WTC11 (cell line): ENCODE results near the gene MARCHF11. TPM values are rescaled to one million over a fixed set of nuclear protein-coding genes. Genes with fewer than 3 reads are reported as not detected.

Experiments
- ATAC-seq: fragments of 200-7000 bp; cut with Tn5 transposase; 2 replicates; pipeline ENCODE4 v1.10.0; 2021; ENCODE audit warnings: mild to moderate bottlenecking, moderate library complexity
- CTCF ChIA-PET: fragments of 300-600 bp; sonication (Branson Sonifier 250); formaldehyde crosslinking; loops from one replicate; lab custom pipeline; 2021; ENCODE audit warnings: antibody characterized with exemption; lab: Charles Lee
- POLR2A ChIA-PET: fragments of 350-600 bp; sonication (Branson Sonifier 250); formaldehyde crosslinking; loops from one replicate; lab custom pipeline; 2021; ENCODE audit warnings: antibody characterized with exemption; lab: Charles Lee
- DNase-seq: peaks from one replicate; pipeline ENCODE4 v3.0.0; 2021; ENCODE audit warnings: low spot score
- H3K27ac Mint-ChIP-seq: 2 replicates; pipeline ENCODE4 v1.8.0; 2021; ENCODE audit warnings: mixed read lengths
- H3K27me3 Mint-ChIP-seq: 2 replicates; pipeline ENCODE4 v1.8.0; 2021; ENCODE audit warnings: low read depth, mild to moderate bottlenecking, moderate library complexity, mixed read lengths
- H3K36me3 Mint-ChIP-seq: 2 replicates; pipeline ENCODE4 v1.8.0; 2021; ENCODE audit warnings: mixed read lengths
- H3K4me1 Mint-ChIP-seq: 2 replicates; pipeline ENCODE4 v1.8.0; 2022; ENCODE audit warnings: mixed read lengths
- H3K4me3 Mint-ChIP-seq: 2 replicates; pipeline ENCODE4 v1.8.0; 2021; ENCODE audit warnings: mild to moderate bottlenecking, moderate library complexity, mixed read lengths
- H3K9me3 Mint-ChIP-seq: 2 replicates; pipeline ENCODE4 v1.8.0; 2021; ENCODE audit warnings: mixed read lengths
- ATF1 ChIP-seq: sonication (generic); formaldehyde crosslinking; IDR thresholded peaks from 2 replicates; pipeline ENCODE4 v1.8.1; 2023; ENCODE audit warnings: mild to moderate bottlenecking, moderate library complexity, missing genetic modification reagents
- E2F1 ChIP-seq: sonication (generic); formaldehyde crosslinking; IDR thresholded peaks from 2 replicates; pipeline ENCODE4 v1.8.0; 2022; ENCODE audit warnings: mild to moderate bottlenecking, missing genetic modification reagents
- E2F5 ChIP-seq: sonication (generic); formaldehyde crosslinking; IDR thresholded peaks from 2 replicates; pipeline ENCODE4 v1.8.1; 2022; ENCODE audit warnings: mild to moderate bottlenecking, moderate library complexity, missing genetic modification reagents
- GRHL2 ChIP-seq: fragments of 250-450 bp; sonication (Bioruptor Pico); IDR thresholded peaks from 2 replicates; pipeline ENCODE4 v1.8.0; 2022; ENCODE audit warnings: mild to moderate bottlenecking, moderate library complexity; ENCODE audit not compliant: insufficient replicate concordance, severe bottlenecking
- HMGXB4 ChIP-seq: sonication (generic); formaldehyde crosslinking; IDR thresholded peaks from 2 replicates; pipeline ENCODE4 v1.8.1; 2023; ENCODE audit warnings: mild to moderate bottlenecking, moderate library complexity, missing genetic modification reagents
- IRF2 ChIP-seq: sonication (generic); formaldehyde crosslinking; IDR thresholded peaks from 2 replicates; pipeline ENCODE4 v1.8.0; 2022; ENCODE audit warnings: low read depth, missing genetic modification reagents, borderline replicate concordance
- KAT7 ChIP-seq: sonication (generic); formaldehyde crosslinking; IDR thresholded peaks from 2 replicates; pipeline ENCODE4 v1.8.1; 2023; ENCODE audit warnings: missing genetic modification reagents, mild to moderate bottlenecking, borderline replicate concordance
- NFATC4 ChIP-seq: fragments of 250-450 bp; sonication (Bioruptor Pico); IDR thresholded peaks from 2 replicates; pipeline ENCODE4 v1.9.0; 2021; ENCODE audit warnings: mild to moderate bottlenecking
- NFE2L1 ChIP-seq: sonication (generic); formaldehyde crosslinking; IDR thresholded peaks from 2 replicates; pipeline ENCODE4 v1.8.1; 2023; ENCODE audit warnings: missing genetic modification reagents
- NR1H2 ChIP-seq: sonication (generic); formaldehyde crosslinking; IDR thresholded peaks from 2 replicates; pipeline ENCODE4 v1.9.0; 2021; ENCODE audit warnings: mild to moderate bottlenecking, moderate library complexity, missing genetic modification reagents
- PRDM15 ChIP-seq: sonication (generic); formaldehyde crosslinking; IDR thresholded peaks from 2 replicates; pipeline ENCODE4 v1.8.0; 2022; ENCODE audit warnings: missing genetic modification reagents
- RELA ChIP-seq: sonication (generic); formaldehyde crosslinking; IDR thresholded peaks from 2 replicates; pipeline ENCODE4 v1.8.1; 2022; ENCODE audit warnings: missing genetic modification reagents, mild to moderate bottlenecking, borderline replicate concordance
- SMAD3 ChIP-seq: sonication (generic); formaldehyde crosslinking; IDR thresholded peaks from 2 replicates; pipeline ENCODE4 v1.8.0; 2022; ENCODE audit warnings: missing genetic modification reagents, mild to moderate bottlenecking, borderline replicate concordance
- SMAD4 ChIP-seq: sonication (generic); formaldehyde crosslinking; IDR thresholded peaks from 2 replicates; pipeline ENCODE4 v1.8.0; 2022; ENCODE audit warnings: mild to moderate bottlenecking, missing genetic modification reagents
- TEAD1 ChIP-seq: sonication (generic); formaldehyde crosslinking; IDR thresholded peaks from 2 replicates; pipeline ENCODE4 v1.8.0; 2022; ENCODE audit warnings: mild to moderate bottlenecking, missing genetic modification reagents
- USF2 ChIP-seq: sonication (generic); formaldehyde crosslinking; IDR thresholded peaks from 2 replicates; pipeline ENCODE4 v1.8.1; 2023; ENCODE audit warnings: mild to moderate bottlenecking, missing genetic modification reagents, moderate library complexity
- ZNF423 ChIP-seq: fragments of 250-450 bp; sonication (Bioruptor Pico); IDR thresholded peaks from 2 replicates; pipeline ENCODE4 v2.1.2; 2022; ENCODE audit warnings: mild to moderate bottlenecking, moderate library complexity
- ZSCAN18 ChIP-seq: fragments of 250-450 bp; sonication (Bioruptor Pico); IDR thresholded peaks from 2 replicates; pipeline ENCODE4 v2.1.2; 2022; ENCODE audit warnings: mild to moderate bottlenecking, moderate library complexity
- total RNA-seq: library from RNA; stranded (reverse); gene quantifications from 3 replicates; pipeline ENCODE4 v1.2.3, GENCODE V29; 2021
- TF ChIP-seq, protein P1 (sequence below): sonication (generic); formaldehyde crosslinking; IDR thresholded peaks from 2 replicates; pipeline ENCODE4 v1.8.1; 2023; ENCODE audit warnings: mild to moderate bottlenecking, missing genetic modification reagents
- TF ChIP-seq, protein P2 (sequence below): sonication (generic); formaldehyde crosslinking; conservative IDR thresholded peaks from 2 replicates; pipeline ENCODE4 v1.8.1; 2023; ENCODE audit warnings: mild to moderate bottlenecking, low read depth, missing genetic modification reagents, moderate library complexity

The MARCHF11 gene
- total RNA-seq, 1 experiment from 2014 or later, result 2.9 TPM

DNA sequence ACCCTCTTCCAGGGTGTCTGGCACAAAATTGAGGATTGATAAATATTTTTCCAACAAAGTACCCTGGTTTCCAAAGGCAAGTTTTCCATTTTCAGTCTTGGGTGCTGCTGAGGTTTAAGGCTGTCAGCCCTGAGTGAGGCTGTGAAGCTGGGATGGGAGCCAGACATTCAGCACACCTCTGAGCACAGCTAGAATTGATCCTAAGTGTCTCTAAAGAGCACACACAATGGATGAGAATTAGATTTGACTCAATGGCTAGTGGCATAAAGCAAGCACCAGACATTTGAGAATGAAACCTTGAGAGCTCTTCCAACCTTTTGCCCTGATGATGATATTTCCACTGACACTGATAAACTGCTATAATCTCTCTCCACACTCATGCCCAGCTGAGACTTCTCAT is 131.5 kb downstream of the MARCHF11 start (continued):
- TF ChIP-seq GRHL2 (no peak), RELA (CRISPR knock-in tag) (no peak), NFATC4 (CRISPR knock-in tag) (no peak), SMAD4 (no peak), E2F5 (CRISPR knock-in tag) (no peak), NR1H2 (CRISPR knock-in tag) (no peak), ZNF423 (CRISPR knock-in tag) (no peak), SMAD3 (CRISPR knock-in tag) (no peak), PRDM15 (CRISPR knock-in tag) (no peak), NFE2L1 (CRISPR knock-in tag) (no peak), IRF2 (CRISPR knock-in tag) (no peak)
- TF ChIP-seq, protein P1, sequence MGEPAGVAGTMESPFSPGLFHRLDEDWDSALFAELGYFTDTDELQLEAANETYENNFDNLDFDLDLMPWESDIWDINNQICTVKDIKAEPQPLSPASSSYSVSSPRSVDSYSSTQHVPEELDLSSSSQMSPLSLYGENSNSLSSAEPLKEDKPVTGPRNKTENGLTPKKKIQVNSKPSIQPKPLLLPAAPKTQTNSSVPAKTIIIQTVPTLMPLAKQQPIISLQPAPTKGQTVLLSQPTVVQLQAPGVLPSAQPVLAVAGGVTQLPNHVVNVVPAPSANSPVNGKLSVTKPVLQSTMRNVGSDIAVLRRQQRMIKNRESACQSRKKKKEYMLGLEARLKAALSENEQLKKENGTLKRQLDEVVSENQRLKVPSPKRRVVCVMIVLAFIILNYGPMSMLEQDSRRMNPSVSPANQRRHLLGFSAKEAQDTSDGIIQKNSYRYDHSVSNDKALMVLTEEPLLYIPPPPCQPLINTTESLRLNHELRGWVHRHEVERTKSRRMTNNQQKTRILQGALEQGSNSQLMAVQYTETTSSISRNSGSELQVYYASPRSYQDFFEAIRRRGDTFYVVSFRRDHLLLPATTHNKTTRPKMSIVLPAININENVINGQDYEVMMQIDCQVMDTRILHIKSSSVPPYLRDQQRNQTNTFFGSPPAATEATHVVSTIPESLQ (CRISPR knock-in tag), result no peak

- H3K9me3 Mint-ChIP-seq, result peaks cover 5% of the 10 kb centered on the region
- no peak for DNase-seq
- POLR2A ChIA-PET, result no interaction called here
- ATAC-seq, result no peak
- H3K36me3 Mint-ChIP-seq, result no peaks in the 10 kb centered on the region
- H3K27me3 Mint-ChIP-seq, result no peaks in the 10 kb centered on the region
- CTCF ChIA-PET, result no interaction called here
- H3K4me1 Mint-ChIP-seq, result no peaks in the 10 kb centered on the region
- H3K27ac Mint-ChIP-seq, result no peak overlapping the region
- H3K4me3 Mint-ChIP-seq, result no peak overlapping the region
- no peak for TF ChIP-seq E2F5 (CRISPR knock-in tag)
- no peak for TF ChIP-seq E2F1
- no peak for TF ChIP-seq HMGXB4
- no peak for TF ChIP-seq GRHL2
- TF ChIP-seq ATF1 (CRISPR knock-in tag), result no peak
- no peak for TF ChIP-seq KAT7 (CRISPR knock-in tag)
- TF ChIP-seq USF2, result no peak
- TF ChIP-seq ZSCAN18, result no peak
- TF ChIP-seq TEAD1 (CRISPR knock-in tag), result no peak
- TF ChIP-seq, protein P2, sequence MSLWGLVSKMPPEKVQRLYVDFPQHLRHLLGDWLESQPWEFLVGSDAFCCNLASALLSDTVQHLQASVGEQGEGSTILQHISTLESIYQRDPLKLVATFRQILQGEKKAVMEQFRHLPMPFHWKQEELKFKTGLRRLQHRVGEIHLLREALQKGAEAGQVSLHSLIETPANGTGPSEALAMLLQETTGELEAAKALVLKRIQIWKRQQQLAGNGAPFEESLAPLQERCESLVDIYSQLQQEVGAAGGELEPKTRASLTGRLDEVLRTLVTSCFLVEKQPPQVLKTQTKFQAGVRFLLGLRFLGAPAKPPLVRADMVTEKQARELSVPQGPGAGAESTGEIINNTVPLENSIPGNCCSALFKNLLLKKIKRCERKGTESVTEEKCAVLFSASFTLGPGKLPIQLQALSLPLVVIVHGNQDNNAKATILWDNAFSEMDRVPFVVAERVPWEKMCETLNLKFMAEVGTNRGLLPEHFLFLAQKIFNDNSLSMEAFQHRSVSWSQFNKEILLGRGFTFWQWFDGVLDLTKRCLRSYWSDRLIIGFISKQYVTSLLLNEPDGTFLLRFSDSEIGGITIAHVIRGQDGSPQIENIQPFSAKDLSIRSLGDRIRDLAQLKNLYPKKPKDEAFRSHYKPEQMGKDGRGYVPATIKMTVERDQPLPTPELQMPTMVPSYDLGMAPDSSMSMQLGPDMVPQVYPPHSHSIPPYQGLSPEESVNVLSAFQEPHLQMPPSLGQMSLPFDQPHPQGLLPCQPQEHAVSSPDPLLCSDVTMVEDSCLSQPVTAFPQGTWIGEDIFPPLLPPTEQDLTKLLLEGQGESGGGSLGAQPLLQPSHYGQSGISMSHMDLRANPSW (CRISPR knock-in tag), result no peak
These were observed 136.1 kb downstream of the MARCHF11 start for GRCh38 chr5:16043349-16043965.
